Measurements from ENCODE around the gene ICAM4.

Gene ICAM4

GRCh38 chr19:10309423-10309822 lies 22.7 kb downstream of the ICAM4 start, which contains the start of gene ZGLP1:
Gene ZGLP1, minus strand, starts transcription at chr19:10309815.
- no peak for DNase-seq (ENCODE audit: low read depth)
- no peak within 1 kb of the TSS for H3K4me3 ChIP-seq (ENCODE audit: low read depth, low read length)
- TF ChIP-seq, protein P1, sequence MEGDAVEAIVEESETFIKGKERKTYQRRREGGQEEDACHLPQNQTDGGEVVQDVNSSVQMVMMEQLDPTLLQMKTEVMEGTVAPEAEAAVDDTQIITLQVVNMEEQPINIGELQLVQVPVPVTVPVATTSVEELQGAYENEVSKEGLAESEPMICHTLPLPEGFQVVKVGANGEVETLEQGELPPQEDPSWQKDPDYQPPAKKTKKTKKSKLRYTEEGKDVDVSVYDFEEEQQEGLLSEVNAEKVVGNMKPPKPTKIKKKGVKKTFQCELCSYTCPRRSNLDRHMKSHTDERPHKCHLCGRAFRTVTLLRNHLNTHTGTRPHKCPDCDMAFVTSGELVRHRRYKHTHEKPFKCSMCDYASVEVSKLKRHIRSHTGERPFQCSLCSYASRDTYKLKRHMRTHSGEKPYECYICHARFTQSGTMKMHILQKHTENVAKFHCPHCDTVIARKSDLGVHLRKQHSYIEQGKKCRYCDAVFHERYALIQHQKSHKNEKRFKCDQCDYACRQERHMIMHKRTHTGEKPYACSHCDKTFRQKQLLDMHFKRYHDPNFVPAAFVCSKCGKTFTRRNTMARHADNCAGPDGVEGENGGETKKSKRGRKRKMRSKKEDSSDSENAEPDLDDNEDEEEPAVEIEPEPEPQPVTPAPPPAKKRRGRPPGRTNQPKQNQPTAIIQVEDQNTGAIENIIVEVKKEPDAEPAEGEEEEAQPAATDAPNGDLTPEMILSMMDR (IDR thresholded peaks at IDR 0.05; ENCODE audit: low read depth, low read length): no peak
- TF ChIP-seq POLR2A (IDR thresholded peaks at IDR 0.05; ENCODE audit: extremely low read depth, insufficient read length): peak; percentile 18
- TF ChIP-seq, protein P2, sequence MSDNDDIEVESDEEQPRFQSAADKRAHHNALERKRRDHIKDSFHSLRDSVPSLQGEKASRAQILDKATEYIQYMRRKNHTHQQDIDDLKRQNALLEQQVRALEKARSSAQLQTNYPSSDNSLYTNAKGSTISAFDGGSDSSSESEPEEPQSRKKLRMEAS (IDR thresholded peaks at IDR 0.05; ENCODE audit: low read depth, low read length): no peak
- TF ChIP-seq MYC (IDR thresholded peaks at IDR 0.05; ENCODE audit: low read depth, low read length): no peak

GRCh38 chr19:10315335-10316214 lies 28.8 kb downstream of the ICAM4 start, which contains the start of gene FDX2:
Gene FDX2, minus strand, starts transcription at chr19:10316015. Its CDS starts 19 bp downstream, at chr19:10315996.
- TF ChIP-seq POLR2A (IDR thresholded peaks at IDR 0.05; ENCODE audit: extremely low read depth, insufficient read length): no peak
- TF ChIP-seq, protein P2 (IDR thresholded peaks at IDR 0.05; ENCODE audit: low read depth, low read length): no peak
- TF ChIP-seq MYC (IDR thresholded peaks at IDR 0.05; ENCODE audit: low read depth, low read length): no peak
- TF ChIP-seq, protein P1 (IDR thresholded peaks at IDR 0.05; ENCODE audit: low read depth, low read length): no peak
- peak; percentile 98 for DNase-seq (ENCODE audit: low read depth)

DNA sequence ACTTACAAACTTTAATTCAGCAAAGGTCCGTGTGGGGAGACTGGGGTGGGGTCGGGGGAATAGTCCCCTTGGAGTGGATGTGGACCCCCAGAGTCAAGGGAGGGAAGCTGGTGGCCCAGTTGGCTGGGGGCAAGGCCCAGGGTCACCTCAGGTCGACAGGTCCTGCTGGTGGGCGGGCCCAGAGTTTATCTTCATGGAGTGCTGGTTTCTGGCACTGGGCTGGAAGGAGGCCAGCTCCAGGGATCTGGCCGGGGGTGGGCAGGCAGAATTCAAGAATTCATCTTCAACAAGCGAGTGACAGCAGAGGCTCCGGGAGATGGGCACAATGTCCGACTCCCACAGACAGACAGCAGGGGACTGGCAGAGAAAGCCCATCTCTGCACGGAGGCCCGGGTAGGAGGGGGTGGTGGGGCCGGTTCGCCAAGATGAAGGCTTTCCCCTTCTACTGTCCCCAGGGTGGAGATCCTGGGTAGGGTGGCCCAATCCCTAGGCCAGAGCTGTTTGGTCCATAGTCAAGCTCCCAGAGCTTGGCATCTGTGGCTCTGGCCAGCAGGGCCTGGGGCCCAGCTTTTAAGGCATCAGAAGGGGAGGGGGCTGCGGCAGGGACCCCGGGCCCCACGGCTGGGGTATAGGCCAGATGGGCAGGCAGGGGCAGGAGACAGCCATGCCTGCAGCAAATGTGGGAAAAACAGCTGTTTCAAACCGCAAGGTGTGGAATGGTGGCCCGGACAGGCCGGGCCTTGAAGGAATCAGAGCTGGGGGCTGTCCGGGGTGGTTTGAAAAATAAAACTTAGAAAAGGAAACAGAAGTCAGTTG lies 29.7 kb downstream of the ICAM4 start:
- H3K4me3 ChIP-seq (ENCODE audit: low read depth, low read length): peak overlapping the region; percentile 76
- no peak for TF ChIP-seq POLR2A (IDR thresholded peaks at IDR 0.05; ENCODE audit: extremely low read depth, insufficient read length)
- TF ChIP-seq, protein P1 (IDR thresholded peaks at IDR 0.05; ENCODE audit: low read depth, low read length): no peak
- no peak for TF ChIP-seq MYC (IDR thresholded peaks at IDR 0.05; ENCODE audit: low read depth, low read length)
- TF ChIP-seq, protein P2 (IDR thresholded peaks at IDR 0.05; ENCODE audit: low read depth, low read length): no peak
- no peak for DNase-seq (ENCODE audit: low read depth)

More at GRCh38 chr19:10315335-10316214, 28.8 kb downstream of the ICAM4 start, which contains the start of gene FDX2:
- peak within 1 kb of the TSS; percentile 76 for H3K4me3 ChIP-seq (ENCODE audit: low read depth, low read length)

DNA sequence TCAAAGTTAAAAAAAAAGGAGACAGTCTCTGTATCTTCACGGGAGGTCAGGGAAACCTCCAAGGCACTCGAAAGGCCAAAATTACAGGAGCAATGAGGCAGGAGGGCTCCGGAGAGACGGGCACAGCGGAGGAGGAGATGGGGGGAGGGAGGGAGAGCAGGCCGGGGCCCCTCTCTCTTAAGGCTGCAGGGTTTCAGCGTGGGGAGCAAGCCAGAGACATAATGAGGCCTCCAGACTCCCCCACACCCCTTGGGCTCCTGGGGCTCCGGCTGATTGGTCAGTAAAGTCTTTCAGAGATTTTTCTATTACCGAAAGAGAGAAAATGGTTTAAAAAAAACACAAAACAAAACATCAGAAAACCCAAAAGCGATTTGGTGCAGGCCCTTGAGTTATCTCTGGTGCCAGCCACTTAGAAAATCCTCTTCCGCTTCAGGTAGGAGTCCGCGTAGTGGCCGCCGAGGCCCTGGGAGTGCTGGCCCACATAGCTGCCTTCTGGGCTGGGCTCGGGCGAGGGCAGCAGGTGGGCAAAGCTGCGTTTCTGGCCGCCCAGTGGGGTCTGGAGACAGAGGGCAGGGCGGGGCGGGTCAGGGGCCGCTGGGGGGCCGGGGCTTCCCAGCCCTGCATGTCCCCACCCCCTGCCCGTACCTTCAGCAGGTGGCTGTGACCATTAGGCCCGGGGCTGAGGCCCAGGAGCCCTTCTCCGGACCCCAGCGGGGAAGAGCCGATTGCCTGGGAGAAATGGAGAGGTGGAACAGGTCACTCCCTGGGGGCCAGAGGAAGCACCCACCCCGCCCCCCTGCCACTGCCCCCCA lies 30.5 kb downstream of the ICAM4 start:
- no peak for DNase-seq (ENCODE audit: low read depth)
- TF ChIP-seq MYC (IDR thresholded peaks at IDR 0.05; ENCODE audit: low read depth, low read length) (no peak), POLR2A (IDR thresholded peaks at IDR 0.05; ENCODE audit: extremely low read depth, insufficient read length) (no peak)
- TF ChIP-seq, protein P1 (IDR thresholded peaks at IDR 0.05; ENCODE audit: low read depth, low read length): no peak
- TF ChIP-seq, protein P2 (IDR thresholded peaks at IDR 0.05; ENCODE audit: low read depth, low read length): no peak
- no peak overlapping the region for H3K4me3 ChIP-seq (ENCODE audit: low read depth, low read length)

Data from NB4 (cell line).